HG03045 (cell line): ENCODE data around the gene NME3.
"Not testable (repeated sequence)": the region's sequence is repeated elsewhere in the genome, so short reads cannot be mapped to it uniquely, and the experiment has no call there.

Experiments used
- ATAC-seq: cut with Tn5 transposase; IDR thresholded peaks from one replicate; pipeline ENCODE4 v1.9.1; 2021; ENCODE audit warnings: mild to moderate bottlenecking, moderate library complexity; ENCODE audit not compliant: unreplicated experiment

NME3 gene

DNA sequence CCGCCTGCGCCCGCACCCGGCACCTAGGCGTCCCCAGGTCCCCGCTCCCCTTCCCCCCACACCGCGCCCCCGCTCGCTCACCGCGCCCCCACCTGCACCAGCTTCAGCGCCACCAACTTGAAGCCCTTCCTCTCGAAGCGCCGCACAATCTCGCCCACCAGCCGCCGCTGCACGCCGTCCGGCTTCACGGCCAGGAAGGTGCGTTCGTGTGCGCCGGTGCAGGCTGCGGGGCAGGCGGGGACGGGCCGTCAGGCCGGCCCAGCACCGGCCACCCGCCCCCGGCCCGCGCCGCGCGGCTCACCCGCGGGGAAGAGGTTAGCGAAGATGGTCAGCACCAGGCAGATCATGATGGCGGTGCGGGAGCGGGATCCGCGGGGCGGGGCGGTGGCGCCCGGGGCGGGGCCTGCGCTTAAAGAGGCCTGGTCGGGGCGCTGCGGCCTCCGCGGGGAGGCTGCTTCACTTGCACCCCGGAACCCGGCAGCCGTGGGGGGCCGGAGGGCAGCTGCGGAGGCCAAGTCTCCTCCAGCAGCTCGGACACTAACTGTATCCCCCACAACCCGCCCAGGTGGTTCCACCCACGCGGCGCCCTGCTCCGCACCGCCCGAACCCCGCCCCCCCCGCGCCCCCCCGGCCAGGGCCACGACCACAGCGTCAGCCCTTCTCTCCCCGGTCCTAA, at the start of gene NME3:
TSS of gene NME3 (minus strand) at position 356 of the 676 bp plus-strand sequence. CDS start at position 347, 9 bp downstream.
- no peak for ATAC-seq

DNA sequence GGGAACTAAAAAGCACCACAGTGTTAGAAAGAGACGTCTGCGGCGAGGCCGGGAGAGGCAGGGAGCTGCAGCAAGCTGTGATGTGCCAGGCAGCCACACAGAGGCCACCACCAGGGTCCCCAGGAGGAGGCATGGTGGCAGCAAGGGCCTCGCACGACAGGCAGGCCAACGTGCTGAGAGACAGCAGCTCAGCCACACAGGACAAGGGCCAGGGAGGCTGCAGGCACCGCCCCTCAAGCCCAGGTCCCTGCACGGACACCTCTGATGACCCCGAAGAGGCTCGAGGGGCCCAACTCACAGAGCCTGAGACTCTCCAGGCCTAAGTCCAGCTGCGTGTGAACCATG, 49.6 kb upstream of the NME3 start:
- ATAC-seq = no peak

DNA sequence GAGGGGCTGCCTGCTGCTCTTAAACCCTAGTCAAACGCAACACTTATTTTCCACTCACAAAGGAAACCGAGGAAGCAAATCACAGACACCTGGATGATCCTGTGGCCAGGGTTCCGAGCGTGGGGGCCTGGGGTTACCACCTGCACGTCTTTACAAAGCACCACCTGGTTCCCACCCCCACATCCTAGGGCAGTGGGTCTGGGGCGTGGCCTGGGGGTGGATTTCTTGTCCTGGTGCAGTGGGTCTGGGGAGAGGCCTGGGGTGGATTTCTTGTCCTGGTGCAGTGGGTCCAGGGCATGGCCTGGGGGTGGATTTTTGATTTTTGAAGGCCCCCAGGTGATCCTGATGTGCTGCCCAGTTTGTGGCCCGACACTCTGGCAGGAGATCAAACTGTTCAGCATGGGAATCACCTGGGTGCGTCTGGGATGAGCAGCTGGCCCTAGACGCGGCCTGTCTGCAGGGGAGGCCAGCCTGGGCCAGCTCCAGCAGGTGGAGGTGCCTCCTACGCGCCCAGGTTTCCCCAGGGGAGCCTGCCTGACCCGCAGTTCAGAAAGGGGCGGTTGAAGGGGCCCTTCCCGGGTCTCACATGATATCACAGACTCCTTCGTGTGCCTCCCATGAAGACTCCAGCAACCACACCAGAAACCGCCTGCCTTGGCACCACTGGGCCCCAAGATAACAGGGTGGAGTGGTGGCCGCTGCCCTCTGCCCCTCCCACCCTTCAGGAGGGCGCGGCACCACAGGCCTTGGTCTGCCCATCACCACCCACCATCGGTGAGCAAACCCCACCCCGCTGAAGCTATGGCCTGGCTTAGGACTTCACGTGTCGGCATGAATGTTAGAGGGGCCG, 49.0 kb upstream of the NME3 start:
- ATAC-seq = no peak

GRCh38 chr16:1819611-1820010, 48.3 kb upstream of the NME3 start:
- ATAC-seq = no peak

GRCh38 chr16:1818873-1819525, 47.7 kb upstream of the NME3 start:
- no peak for ATAC-seq

DNA sequence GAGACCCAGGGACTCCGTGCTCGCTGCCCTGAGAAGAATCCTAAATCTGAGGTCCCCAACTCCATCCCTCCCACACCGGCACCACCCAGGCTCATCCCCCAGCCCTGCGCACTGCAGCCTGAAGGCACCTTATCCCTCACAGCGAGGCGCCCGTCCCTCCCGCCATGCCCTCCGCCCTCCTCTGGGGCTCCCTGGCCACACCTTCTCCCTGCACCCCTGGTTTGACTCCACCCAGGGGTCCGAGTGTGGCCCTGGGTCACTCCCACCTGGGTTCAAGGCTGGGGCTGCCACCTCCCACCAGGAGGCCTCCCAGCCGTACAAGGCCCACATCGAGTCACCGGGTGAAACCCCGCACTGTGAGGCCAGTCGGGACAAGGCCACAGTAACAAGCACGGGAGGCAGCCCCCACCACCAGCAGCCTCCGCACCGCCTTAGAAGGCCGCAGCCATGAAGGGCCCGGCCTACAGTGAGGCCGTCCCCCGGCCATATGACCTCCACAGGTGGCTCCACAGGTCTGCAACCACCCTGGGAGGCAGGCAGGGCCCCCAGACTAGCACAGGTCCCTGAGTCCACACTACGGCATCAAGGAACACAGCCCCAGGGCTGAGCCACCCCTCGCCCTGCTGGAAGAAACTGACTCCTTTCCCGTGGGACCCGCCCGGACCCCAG, 47.0 kb upstream of the NME3 start:
- ATAC-seq = no peak

DNA sequence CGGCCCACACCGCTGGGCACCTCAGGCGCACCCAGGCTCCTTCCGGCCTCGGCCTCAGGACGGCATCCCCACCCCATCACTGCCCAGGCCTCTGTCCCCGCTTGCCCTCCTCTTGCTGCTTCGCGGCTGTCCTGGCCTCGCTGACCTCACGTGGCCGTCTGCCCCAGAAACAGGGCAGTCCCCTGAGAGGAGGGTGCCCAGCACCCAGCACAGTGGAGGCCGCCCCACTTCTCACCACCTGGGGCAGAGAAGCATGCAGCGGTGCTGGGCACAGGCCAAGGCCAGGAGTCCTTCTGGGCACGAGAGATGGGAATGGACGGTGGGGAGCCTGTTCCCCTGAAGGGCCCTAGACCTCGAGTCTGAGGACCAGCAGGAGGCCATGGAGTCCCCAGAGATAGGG, 46.4 kb upstream of the NME3 start:
- ATAC-seq = no peak

DNA sequence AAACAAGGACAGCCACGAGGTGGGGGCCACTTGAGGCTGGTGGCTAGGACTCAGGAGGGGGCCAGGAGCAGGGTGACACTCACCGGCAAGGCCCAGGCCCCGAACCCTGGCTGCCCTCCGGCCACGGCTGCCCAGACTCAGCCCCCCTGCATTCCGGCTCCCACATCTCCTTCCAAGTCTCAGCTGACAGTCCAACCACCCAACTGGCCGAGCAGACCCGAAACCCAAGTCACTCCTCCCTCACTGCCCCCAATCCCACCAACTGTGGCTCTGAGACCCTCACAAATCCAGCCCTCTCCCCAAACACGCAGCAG, 45.9 kb upstream of the NME3 start:
- ATAC-seq = no peak

- no peak for ATAC-seq
Observed at GRCh38 chr16:1816396-1817275, 45.3 kb upstream of the NME3 start.

DNA sequence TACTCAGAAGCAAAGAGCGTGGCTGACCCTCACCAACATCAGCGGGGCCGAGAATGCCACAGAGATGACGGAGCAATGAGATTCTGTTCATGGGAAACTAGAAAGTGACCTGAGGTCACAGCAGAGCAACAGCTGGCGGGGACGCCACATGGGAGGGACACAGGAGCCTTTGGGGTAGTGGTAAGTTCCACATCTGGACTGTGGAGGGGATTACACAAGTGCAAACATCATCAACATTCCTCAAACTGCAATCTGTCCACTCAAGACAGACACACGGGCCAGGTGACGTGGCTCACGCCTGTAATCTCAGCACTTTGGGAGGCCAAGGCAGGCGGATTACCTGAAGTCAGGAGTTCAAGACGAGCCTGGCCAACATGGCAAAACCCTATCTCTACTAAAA, 44.1 kb upstream of the NME3 start:
- no peak for ATAC-seq

GRCh38 chr16:1812732-1813163, 41.4 kb upstream of the NME3 start:
- no peak for ATAC-seq

DNA sequence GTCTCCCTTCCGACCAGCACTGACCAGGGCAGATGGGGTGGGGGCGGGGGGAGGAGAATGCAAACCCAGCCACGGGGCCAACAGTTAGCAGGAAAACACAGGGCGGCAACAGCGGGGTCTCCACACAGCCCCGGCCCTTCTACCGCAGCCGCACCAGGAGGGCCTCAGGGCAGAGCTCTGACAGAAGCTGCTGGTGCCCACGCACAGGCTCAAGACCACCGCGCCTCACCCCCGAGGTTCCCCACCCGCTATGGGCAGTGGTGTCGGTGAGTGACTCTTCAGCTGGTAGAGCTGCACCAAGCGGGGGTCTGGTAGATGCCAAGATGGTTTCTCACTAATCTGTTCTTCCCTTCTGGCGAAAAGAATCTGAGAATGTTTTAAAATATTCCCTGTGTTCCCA, 39.2 kb upstream of the NME3 start:
- no peak for ATAC-seq

DNA sequence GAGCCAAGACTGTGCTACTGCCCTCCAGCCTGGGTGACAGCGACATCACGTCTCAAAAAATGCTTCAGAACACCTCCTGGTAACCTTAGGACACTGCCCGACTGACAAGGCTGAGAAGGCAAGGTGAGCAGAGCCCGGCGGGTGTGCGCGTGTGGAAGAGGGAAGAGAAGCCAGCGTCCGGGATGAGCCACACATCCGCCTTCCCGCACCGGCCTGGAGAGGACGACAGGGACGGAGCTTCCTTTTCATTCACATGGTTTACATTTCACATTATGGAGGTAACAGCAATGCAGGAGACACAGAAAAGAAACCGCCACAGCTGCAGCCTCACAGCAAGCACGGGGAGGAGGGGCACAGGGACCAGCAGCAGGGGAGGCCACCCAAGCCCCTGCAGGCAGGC, 38.8 kb upstream of the NME3 start:
- no peak for ATAC-seq

- no peak for ATAC-seq
Observed at GRCh38 chr16:1809281-1809801, 38.0 kb upstream of the NME3 start.

DNA sequence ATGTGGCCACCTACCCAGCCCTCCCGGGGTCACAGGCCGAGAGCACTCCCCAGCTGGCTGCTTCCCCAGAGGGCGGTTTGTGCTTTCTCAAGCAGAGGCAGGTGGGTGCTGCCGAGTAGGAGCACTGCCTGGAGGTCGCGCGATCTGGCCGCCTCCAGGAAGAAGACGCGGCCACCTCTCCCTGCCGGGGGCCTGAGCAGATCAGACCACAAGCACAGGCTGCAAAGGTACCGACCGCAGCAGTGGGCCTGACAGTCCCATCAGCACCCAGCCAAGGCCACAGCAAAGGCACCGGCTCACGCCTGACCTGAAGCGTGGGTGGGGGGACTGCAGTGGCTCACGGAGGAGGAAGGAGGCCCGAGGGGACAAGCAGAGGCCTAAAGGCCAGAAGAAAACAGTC, 37.3 kb upstream of the NME3 start:
- ATAC-seq = no peak

GRCh38 chr16:1807626-1808025, 36.3 kb upstream of the NME3 start:
- no peak for ATAC-seq

DNA sequence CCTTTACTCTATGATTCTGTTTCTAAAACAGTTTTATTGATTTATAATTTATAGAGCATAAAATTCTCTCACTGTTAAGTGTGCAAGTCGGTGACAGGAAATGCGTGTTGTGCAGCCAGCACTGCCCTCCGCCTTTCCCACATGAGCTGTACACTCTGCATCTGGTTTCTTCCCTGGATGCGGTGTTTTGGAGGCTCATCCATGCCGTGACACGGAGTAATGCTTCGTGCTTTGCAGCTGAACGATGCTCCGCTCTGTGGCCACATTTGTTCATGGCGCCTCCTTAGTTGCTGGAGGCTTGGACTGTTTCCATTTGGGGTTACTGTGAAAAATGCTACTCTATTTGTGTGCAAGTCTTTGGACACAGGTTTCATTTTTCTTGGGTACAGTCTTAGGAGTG, 29.4 kb upstream of the NME3 start:
- ATAC-seq = no peak

- not testable (repeated sequence) for ATAC-seq
Observed at GRCh38 chr16:1799263-1799662, 27.9 kb upstream of the NME3 start.

- no peak for ATAC-seq
Observed at GRCh38 chr16:1794908-1795666, 23.7 kb upstream of the NME3 start.
